ENCODE results near the gene TNFAIP8.

The TNFAIP8 gene

GRCh38 chr5:119357270-119357669 lies 1.5 kb downstream of the TNFAIP8 start:
- peak overlapping the region; percentile 76 for H3K27ac ChIP-seq (ENCODE audit: insufficient read depth, low read length, poor library complexity, severe bottlenecking)
- H3K9me3 ChIP-seq (ENCODE audit: control insufficient read depth, low read length), result no peaks in the 10 kb centered on the region
- peaks cover 74% of the 10 kb centered on the region for H3K4me1 ChIP-seq (ENCODE audit: control insufficient read depth, insufficient read depth, low read length, poor library complexity, severe bottlenecking)
- H3K27me3 ChIP-seq (replicated peaks; ENCODE audit: control insufficient read depth, insufficient read depth, low read length, poor library complexity, severe bottlenecking), result no peaks in the 10 kb centered on the region
- DNase-seq, result no peak
- no peaks in the 10 kb centered on the region for H3K36me3 ChIP-seq (ENCODE audit: control insufficient read depth, insufficient read depth, low read length)
- H3K4me3 ChIP-seq (ENCODE audit: insufficient read depth, low read depth, low read length, poor library complexity, severe bottlenecking), result peak overlapping the region; percentile 66

- Histone ChIP-seq H3K4me1 (ENCODE audit: control insufficient read depth, insufficient read depth, low read length, poor library complexity, severe bottlenecking) (peaks cover 74% of the 10 kb centered on the region), H3K27ac (ENCODE audit: insufficient read depth, low read length, poor library complexity, severe bottlenecking) (peak overlapping the region; percentile 76)
Observed at GRCh38 chr5:119357808-119358529, 2.1 kb downstream of the TNFAIP8 start.

GRCh38 chr5:119358530-119358900 lies 2.7 kb downstream of the TNFAIP8 start:
- Histone ChIP-seq H3K4me1 (ENCODE audit: control insufficient read depth, insufficient read depth, low read length, poor library complexity, severe bottlenecking) (peaks cover 74% of the 10 kb centered on the region), H3K27ac (ENCODE audit: insufficient read depth, low read length, poor library complexity, severe bottlenecking) (peak overlapping the region; percentile 76), H3K9me3 (ENCODE audit: control insufficient read depth, low read length) (no peaks in the 10 kb centered on the region), H3K4me3 (ENCODE audit: insufficient read depth, low read depth, low read length, poor library complexity, severe bottlenecking) (peak overlapping the region; percentile 2), H3K27me3 (replicated peaks; ENCODE audit: control insufficient read depth, insufficient read depth, low read length, poor library complexity, severe bottlenecking) (no peaks in the 10 kb centered on the region), H3K36me3 (ENCODE audit: control insufficient read depth, insufficient read depth, low read length) (peaks cover 6% of the 10 kb centered on the region)
- no peak for DNase-seq

More at GRCh38 chr5:119357808-119358529, 2.1 kb downstream of the TNFAIP8 start:
- no peak for DNase-seq
- Histone ChIP-seq H3K9me3 (ENCODE audit: control insufficient read depth, low read length) (no peaks in the 10 kb centered on the region), H3K27me3 (replicated peaks; ENCODE audit: control insufficient read depth, insufficient read depth, low read length, poor library complexity, severe bottlenecking) (no peaks in the 10 kb centered on the region), H3K36me3 (ENCODE audit: control insufficient read depth, insufficient read depth, low read length) (peaks cover 4% of the 10 kb centered on the region), H3K4me3 (ENCODE audit: insufficient read depth, low read depth, low read length, poor library complexity, severe bottlenecking) (peak overlapping the region; percentile 66)

- Histone ChIP-seq H3K27me3 (replicated peaks; ENCODE audit: control insufficient read depth, insufficient read depth, low read length, poor library complexity, severe bottlenecking) (no peaks in the 10 kb centered on the region), H3K4me1 (ENCODE audit: control insufficient read depth, insufficient read depth, low read length, poor library complexity, severe bottlenecking) (peaks cover 74% of the 10 kb centered on the region), H3K27ac (ENCODE audit: insufficient read depth, low read length, poor library complexity, severe bottlenecking) (peak overlapping the region; percentile 76), H3K9me3 (ENCODE audit: control insufficient read depth, low read length) (no peaks in the 10 kb centered on the region), H3K36me3 (ENCODE audit: control insufficient read depth, insufficient read depth, low read length) (peaks cover 9% of the 10 kb centered on the region), H3K4me3 (ENCODE audit: insufficient read depth, low read depth, low read length, poor library complexity, severe bottlenecking) (peak overlapping the region; percentile 6)
- no peak for DNase-seq
Observed at GRCh38 chr5:119358901-119359603, 3.2 kb downstream of the TNFAIP8 start.

- Histone ChIP-seq H3K27ac (ENCODE audit: insufficient read depth, low read length, poor library complexity, severe bottlenecking) (peak overlapping the region; percentile 76), H3K4me3 (ENCODE audit: insufficient read depth, low read depth, low read length, poor library complexity, severe bottlenecking) (peak overlapping the region; percentile 13), H3K9me3 (ENCODE audit: control insufficient read depth, low read length) (no peaks in the 10 kb centered on the region), H3K36me3 (ENCODE audit: control insufficient read depth, insufficient read depth, low read length) (peaks cover 9% of the 10 kb centered on the region), H3K4me1 (ENCODE audit: control insufficient read depth, insufficient read depth, low read length, poor library complexity, severe bottlenecking) (peaks cover 70% of the 10 kb centered on the region), H3K27me3 (replicated peaks; ENCODE audit: control insufficient read depth, insufficient read depth, low read length, poor library complexity, severe bottlenecking) (no peaks in the 10 kb centered on the region)
- no peak for DNase-seq
Observed at GRCh38 chr5:119359737-119360413, 4.1 kb downstream of the TNFAIP8 start.

GRCh38 chr5:119360905-119361593 lies 5.2 kb downstream of the TNFAIP8 start:
- Histone ChIP-seq H3K4me1 (ENCODE audit: control insufficient read depth, insufficient read depth, low read length, poor library complexity, severe bottlenecking) (peaks cover 71% of the 10 kb centered on the region), H3K36me3 (ENCODE audit: control insufficient read depth, insufficient read depth, low read length) (peaks cover 9% of the 10 kb centered on the region), H3K9me3 (ENCODE audit: control insufficient read depth, low read length) (no peaks in the 10 kb centered on the region), H3K27me3 (replicated peaks; ENCODE audit: control insufficient read depth, insufficient read depth, low read length, poor library complexity, severe bottlenecking) (no peaks in the 10 kb centered on the region), H3K27ac (ENCODE audit: insufficient read depth, low read length, poor library complexity, severe bottlenecking) (peak overlapping the region; percentile 33), H3K4me3 (ENCODE audit: insufficient read depth, low read depth, low read length, poor library complexity, severe bottlenecking) (no peak overlapping the region)
- no peak for DNase-seq

GRCh38 chr5:119361594-119362125 lies 5.8 kb downstream of the TNFAIP8 start:
- Histone ChIP-seq H3K4me1 (ENCODE audit: control insufficient read depth, insufficient read depth, low read length, poor library complexity, severe bottlenecking) (peaks cover 77% of the 10 kb centered on the region), H3K27me3 (replicated peaks; ENCODE audit: control insufficient read depth, insufficient read depth, low read length, poor library complexity, severe bottlenecking) (no peaks in the 10 kb centered on the region)

GRCh38 chr5:119362714-119363113 lies 6.9 kb downstream of the TNFAIP8 start:
- H3K27ac ChIP-seq (ENCODE audit: insufficient read depth, low read length, poor library complexity, severe bottlenecking), result peak overlapping the region; percentile 22
- DNase-seq, result no peak
- peaks cover 79% of the 10 kb centered on the region for H3K4me1 ChIP-seq (ENCODE audit: control insufficient read depth, insufficient read depth, low read length, poor library complexity, severe bottlenecking)
- H3K27me3 ChIP-seq (replicated peaks; ENCODE audit: control insufficient read depth, insufficient read depth, low read length, poor library complexity, severe bottlenecking), result no peaks in the 10 kb centered on the region
- peaks cover 9% of the 10 kb centered on the region for H3K36me3 ChIP-seq (ENCODE audit: control insufficient read depth, insufficient read depth, low read length)
- H3K9me3 ChIP-seq (ENCODE audit: control insufficient read depth, low read length), result no peaks in the 10 kb centered on the region
- no peak overlapping the region for H3K4me3 ChIP-seq (ENCODE audit: insufficient read depth, low read depth, low read length, poor library complexity, severe bottlenecking)

More at GRCh38 chr5:119361594-119362125, 5.8 kb downstream of the TNFAIP8 start:
- H3K27ac ChIP-seq (ENCODE audit: insufficient read depth, low read length, poor library complexity, severe bottlenecking), result peak overlapping the region; percentile 33
- H3K9me3 ChIP-seq (ENCODE audit: control insufficient read depth, low read length), result no peaks in the 10 kb centered on the region
- H3K4me3 ChIP-seq (ENCODE audit: insufficient read depth, low read depth, low read length, poor library complexity, severe bottlenecking), result no peak overlapping the region
- H3K36me3 ChIP-seq (ENCODE audit: control insufficient read depth, insufficient read depth, low read length), result peaks cover 9% of the 10 kb centered on the region
- DNase-seq, result no peak

GRCh38 chr5:119363271-119363670 lies 7.5 kb downstream of the TNFAIP8 start:
- no peaks in the 10 kb centered on the region for H3K9me3 ChIP-seq (ENCODE audit: control insufficient read depth, low read length)
- H3K4me3 ChIP-seq (ENCODE audit: insufficient read depth, low read depth, low read length, poor library complexity, severe bottlenecking), result no peak overlapping the region
- H3K4me1 ChIP-seq (ENCODE audit: control insufficient read depth, insufficient read depth, low read length, poor library complexity, severe bottlenecking), result peaks cover 79% of the 10 kb centered on the region
- DNase-seq, result no peak
- H3K27ac ChIP-seq (ENCODE audit: insufficient read depth, low read length, poor library complexity, severe bottlenecking), result no peak overlapping the region
- peaks cover 9% of the 10 kb centered on the region for H3K36me3 ChIP-seq (ENCODE audit: control insufficient read depth, insufficient read depth, low read length)
- no peaks in the 10 kb centered on the region for H3K27me3 ChIP-seq (replicated peaks; ENCODE audit: control insufficient read depth, insufficient read depth, low read length, poor library complexity, severe bottlenecking)

All from effector memory CD4-positive, alpha-beta T cell (primary cell).